ENCODE results near the gene IL17RA.
"Not testable (repeated sequence)": the region's sequence is repeated elsewhere in the genome, so short reads cannot be mapped to it uniquely, and the experiment has no call there.

IL17RA gene

GRCh38 chr22:17120711-17121232 lies 36.0 kb downstream of the IL17RA start:
- DNase-seq (ENCODE audit: low read depth in 2 of 2), result no peak

GRCh38 chr22:17121233-17122195 lies 36.7 kb downstream of the IL17RA start, which contains the start of gene TMEM121B:
TSS of gene TMEM121B (minus strand) at chr22:17121360. CDS start at chr22:17121127, 233 bp downstream.
- DNase-seq (ENCODE audit: low read depth in 2 of 2), result no peak

GRCh38 chr22:17130199-17130598 lies 45.4 kb downstream of the IL17RA start:
- no peak for DNase-seq (ENCODE audit: low read depth in 2 of 2)

GRCh38 chr22:17131686-17132085 lies 46.9 kb downstream of the IL17RA start:
- no peak for DNase-seq (ENCODE audit: low read depth in 2 of 2)

- no peak for DNase-seq (ENCODE audit: low read depth in 2 of 2)
Measured at GRCh38 chr22:17132112-17132511, 47.3 kb downstream of the IL17RA start.

- no peak for DNase-seq (ENCODE audit: low read depth in 2 of 2)
Measured at GRCh38 chr22:17133137-17133536, 48.3 kb downstream of the IL17RA start.

GRCh38 chr22:17135153-17135760 lies 50.5 kb downstream of the IL17RA start:
- no peak for DNase-seq (ENCODE audit: low read depth in 2 of 2)

- DNase-seq (ENCODE audit: low read depth in 2 of 2), result no peak
Measured at GRCh38 chr22:17137170-17137569, 52.4 kb downstream of the IL17RA start.

GRCh38 chr22:17137861-17138425 lies 53.1 kb downstream of the IL17RA start:
- no peak for DNase-seq (ENCODE audit: low read depth in 2 of 2)

GRCh38 chr22:17138513-17138912 lies 53.7 kb downstream of the IL17RA start:
- DNase-seq (ENCODE audit: low read depth in 2 of 2), result no peak

- no peak for DNase-seq (ENCODE audit: low read depth in 2 of 2)
Measured at GRCh38 chr22:17140022-17140421, 55.2 kb downstream of the IL17RA start.

- DNase-seq (ENCODE audit: low read depth in 2 of 2), result no peak
Measured at GRCh38 chr22:17140826-17141766, 56.3 kb downstream of the IL17RA start.

- DNase-seq (ENCODE audit: low read depth in 2 of 2), result no peak
Measured at GRCh38 chr22:17143101-17143500, 58.3 kb downstream of the IL17RA start.

GRCh38 chr22:17143826-17144225 lies 59.0 kb downstream of the IL17RA start:
- DNase-seq (ENCODE audit: low read depth in 2 of 2), result no peak

GRCh38 chr22:17145021-17145680 lies 60.4 kb downstream of the IL17RA start:
- no peak for DNase-seq (ENCODE audit: low read depth in 2 of 2)

GRCh38 chr22:17147458-17147857 lies 62.7 kb downstream of the IL17RA start:
- not testable (repeated sequence) for DNase-seq (ENCODE audit: low read depth in 2 of 2)

- no peak for DNase-seq (ENCODE audit: low read depth in 2 of 2)
Measured at GRCh38 chr22:17149076-17149815, 64.4 kb downstream of the IL17RA start.

- DNase-seq (ENCODE audit: low read depth in 2 of 2), result no peak
Measured at GRCh38 chr22:17152340-17152739, 67.5 kb downstream of the IL17RA start.

- DNase-seq (ENCODE audit: low read depth in 2 of 2), result no peak
Measured at GRCh38 chr22:17152971-17153370, 68.2 kb downstream of the IL17RA start.

GRCh38 chr22:17155941-17156340 lies 71.1 kb downstream of the IL17RA start:
- DNase-seq (ENCODE audit: low read depth in 2 of 2), result no peak
